Thymus (tissue), 11 donors: ENCODE results near the gene YTHDC1. TPM values are rescaled to one million over a fixed set of nuclear protein-coding genes. Genes with fewer than 3 reads are reported as not detected.

Experiments
- DNase-seq, 9 donors: peaks; one replicate each; pipeline ENCODE4 v3.0.0-alpha.2; 2013; ENCODE audit warnings: low spot score in 9 of 9, low read depth in 6 of 9, missing footprints in 1 of 9
- H3K27ac ChIP-seq, 2 donors: one replicate each; pipeline ENCODE4 v1.5.1; 2013; ENCODE audit warnings: control low read depth in 1 of 2, low read depth in 1 of 2, low read length in 1 of 2, mild to moderate bottlenecking in 1 of 2, moderate library complexity in 1 of 2
- H3K27me3 ChIP-seq, 2 donors: one replicate each; pipeline ENCODE4 v1.5.1; 2013; ENCODE audit warnings: low read length in 1 of 2; ENCODE audit not compliant: control insufficient read depth in 2 of 2, insufficient read depth in 1 of 2
- H3K36me3 ChIP-seq, 2 donors: one replicate each; pipeline ENCODE4 v1.5.1; 2013; ENCODE audit warnings: low read length in 1 of 2, mild to moderate bottlenecking in 1 of 2, moderate library complexity in 1 of 2; ENCODE audit not compliant: control insufficient read depth in 2 of 2, insufficient read depth in 2 of 2
- H3K4me1 ChIP-seq, 2 donors: one replicate each; pipeline ENCODE4 v1.5.1; 2013; ENCODE audit warnings: low read length in 2 of 2; ENCODE audit not compliant: control insufficient read depth in 2 of 2, insufficient read depth in 2 of 2
- H3K4me3 ChIP-seq, 2 donors: one replicate each; pipeline ENCODE4 v1.5.1; 2013; ENCODE audit warnings: low read length in 2 of 2, control low read depth in 1 of 2, mild to moderate bottlenecking in 1 of 2
- H3K9me3 ChIP-seq, 2 donors: one replicate each; pipeline ENCODE4 v1.5.1; 2013; ENCODE audit warnings: low read length in 1 of 2, mild to moderate bottlenecking in 1 of 2; ENCODE audit not compliant: control insufficient read depth in 2 of 2, insufficient read depth in 1 of 2
- WGBS: extraction: QIAGEN DNeasy Blood & Tissue Kit; methylation state at CpG from one replicate; pipeline ENCODE4 v1.1.7; 2013; 5-methylcytosine and 5-hydroxymethylcytosine counted together
- polyA plus RNA-seq: library from polyadenylated mRNA; stranded (reverse); fragments of 200-250 nt; gene quantifications from one replicate; pipeline ENCODE4 v1.2.3, GENCODE V29; 2013
- total RNA-seq: library from RNA; stranded (reverse); fragments of 120-200 nt; gene quantifications from one replicate; pipeline ENCODE4 v1.2.4, GENCODE V29; 2013
- donor health status: healthy.

Gene YTHDC1
- total and polyA plus RNA-seq, 2 donors = 69.4 to 90.8 TPM

GRCh38 chr4:68383115-68383514 lies 33.2 kb upstream of the YTHDC1 start:
- Histone ChIP-seq H3K27ac (no peak overlapping the region), H3K9me3 (no peaks in the 10 kb centered on the region), H3K4me1 (no peaks in the 10 kb centered on the region), H3K36me3 (no peaks in the 10 kb centered on the region), H3K4me3 (no peak overlapping the region), H3K27me3 (peaks cover 0 to 2% of the 10 kb centered on the region in 2 donors)
- no peak for DNase-seq
- 64% methylated on average over 3 of the region's 3 CpGs for WGBS

DNA sequence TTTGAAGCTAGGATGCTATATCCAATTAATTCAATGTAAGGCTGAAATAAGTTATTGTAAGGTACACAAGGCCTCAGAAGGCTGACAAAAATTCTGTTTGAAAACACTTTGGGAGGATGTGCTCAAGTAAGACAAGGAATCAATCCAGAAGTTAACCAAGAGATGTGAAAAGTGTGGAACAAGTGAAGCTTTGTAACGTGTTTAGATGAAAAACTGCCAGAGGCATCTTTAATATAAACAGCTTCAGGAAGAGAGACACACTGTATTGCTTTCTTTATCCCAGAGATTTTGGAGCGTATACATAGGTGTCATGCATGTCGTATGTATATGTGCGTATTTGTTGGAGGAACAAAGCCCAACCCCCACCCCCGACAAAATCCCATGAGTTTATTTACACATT lies 28.3 kb upstream of the YTHDC1 start:
- Histone ChIP-seq H3K9me3 (no peaks in the 10 kb centered on the region), H3K36me3 (no peaks in the 10 kb centered on the region), H3K4me3 (no peak overlapping the region), H3K27ac (no peak overlapping the region), H3K4me1 (peaks cover 0 to 4% of the 10 kb centered on the region in 2 donors), H3K27me3 (peaks cover 0 to 6% of the 10 kb centered on the region in 2 donors)
- DNase-seq = no peak
- WGBS = 95% methylated on average over 5 of the region's 5 CpGs

- peaks cover 0 to 6% of the 10 kb centered on the region in 2 donors for H3K27me3 ChIP-seq
- no peaks in the 10 kb centered on the region for H3K9me3 ChIP-seq
- no peak overlapping the region for H3K27ac ChIP-seq
- no peaks in the 10 kb centered on the region for H3K36me3 ChIP-seq
- H3K4me1 ChIP-seq = peaks cover 0 to 4% of the 10 kb centered on the region in 2 donors
- DNase-seq = peak in 8 of 9 donors; percentile 26 to 77 (median 34)
- WGBS = 22% methylated on average over 19 of the region's 19 CpGs
- H3K4me3 ChIP-seq = no peak overlapping the region
These were observed 26.0 kb upstream of the YTHDC1 start for GRCh38 chr4:68375667-68376559.

- WGBS = 22% methylated on average over 16 of the region's 16 CpGs
- Histone ChIP-seq H3K27me3 (peaks cover 0 to 4% of the 10 kb centered on the region in 2 donors), H3K36me3 (no peaks in the 10 kb centered on the region), H3K4me3 (peak overlapping the region in 1 of 2 donors; percentile 35), H3K4me1 (peaks cover 0 to 4% of the 10 kb centered on the region in 2 donors), H3K9me3 (no peaks in the 10 kb centered on the region), H3K27ac (no peak overlapping the region)
- DNase-seq = peak; percentile 30 to 83 (median 56)
These were observed 23.6 kb upstream of the YTHDC1 start for GRCh38 chr4:68373513-68373912.

- DNase-seq = no peak
- Histone ChIP-seq H3K4me3 (no peak overlapping the region), H3K27ac (no peak overlapping the region), H3K27me3 (peaks cover 0 to 4% of the 10 kb centered on the region in 2 donors), H3K36me3 (no peaks in the 10 kb centered on the region), H3K9me3 (no peaks in the 10 kb centered on the region), H3K4me1 (peaks cover 0 to 4% of the 10 kb centered on the region in 2 donors)
- 84% methylated on average over 1 of the region's 1 CpG for WGBS
These were observed 22.7 kb upstream of the YTHDC1 start for GRCh38 chr4:68372588-68372987.

GRCh38 chr4:68369142-68369805 lies 19.4 kb upstream of the YTHDC1 start:
- Histone ChIP-seq H3K36me3 (no peaks in the 10 kb centered on the region), H3K4me1 (no peaks in the 10 kb centered on the region), H3K9me3 (no peaks in the 10 kb centered on the region), H3K27ac (no peak overlapping the region), H3K4me3 (no peak overlapping the region), H3K27me3 (no peaks in the 10 kb centered on the region)
- 92% methylated on average over 6 of the region's 6 CpGs for WGBS
- no peak for DNase-seq

GRCh38 chr4:68368691-68369131 lies 18.8 kb upstream of the YTHDC1 start:
- H3K27me3 ChIP-seq = no peaks in the 10 kb centered on the region
- WGBS = 51% methylated on average over 5 of the region's 5 CpGs
- DNase-seq = no peak
- H3K36me3 ChIP-seq = no peaks in the 10 kb centered on the region
- H3K9me3 ChIP-seq = no peaks in the 10 kb centered on the region
- no peak overlapping the region for H3K27ac ChIP-seq
- H3K4me3 ChIP-seq = no peak overlapping the region
- H3K4me1 ChIP-seq = no peaks in the 10 kb centered on the region

GRCh38 chr4:68367835-68368234 lies 17.9 kb upstream of the YTHDC1 start:
- no peaks in the 10 kb centered on the region for H3K9me3 ChIP-seq
- H3K27ac ChIP-seq = no peak overlapping the region
- 93% methylated on average over 3 of the region's 3 CpGs for WGBS
- no peaks in the 10 kb centered on the region for H3K36me3 ChIP-seq
- H3K4me3 ChIP-seq = no peak overlapping the region
- no peaks in the 10 kb centered on the region for H3K27me3 ChIP-seq
- DNase-seq = no peak
- H3K4me1 ChIP-seq = no peaks in the 10 kb centered on the region

GRCh38 chr4:68366600-68366999 lies 16.7 kb upstream of the YTHDC1 start:
- Histone ChIP-seq H3K9me3 (no peaks in the 10 kb centered on the region), H3K4me1 (no peaks in the 10 kb centered on the region), H3K27me3 (no peaks in the 10 kb centered on the region), H3K36me3 (no peaks in the 10 kb centered on the region), H3K4me3 (no peak overlapping the region), H3K27ac (no peak overlapping the region)
- no peak for DNase-seq
- 93% methylated on average over 4 of the region's 4 CpGs for WGBS
